HG03575 (cell line): ENCODE data around the gene PAPPA2.

Experiments used
- ATAC-seq: cut with Tn5 transposase; IDR thresholded peaks from one replicate; pipeline ENCODE4 v1.9.1; 2021; ENCODE audit not compliant: unreplicated experiment, insufficient number of reproducible peaks, low FRiP score; ENCODE audit errors: extremely low read depth

The PAPPA2 gene

DNA sequence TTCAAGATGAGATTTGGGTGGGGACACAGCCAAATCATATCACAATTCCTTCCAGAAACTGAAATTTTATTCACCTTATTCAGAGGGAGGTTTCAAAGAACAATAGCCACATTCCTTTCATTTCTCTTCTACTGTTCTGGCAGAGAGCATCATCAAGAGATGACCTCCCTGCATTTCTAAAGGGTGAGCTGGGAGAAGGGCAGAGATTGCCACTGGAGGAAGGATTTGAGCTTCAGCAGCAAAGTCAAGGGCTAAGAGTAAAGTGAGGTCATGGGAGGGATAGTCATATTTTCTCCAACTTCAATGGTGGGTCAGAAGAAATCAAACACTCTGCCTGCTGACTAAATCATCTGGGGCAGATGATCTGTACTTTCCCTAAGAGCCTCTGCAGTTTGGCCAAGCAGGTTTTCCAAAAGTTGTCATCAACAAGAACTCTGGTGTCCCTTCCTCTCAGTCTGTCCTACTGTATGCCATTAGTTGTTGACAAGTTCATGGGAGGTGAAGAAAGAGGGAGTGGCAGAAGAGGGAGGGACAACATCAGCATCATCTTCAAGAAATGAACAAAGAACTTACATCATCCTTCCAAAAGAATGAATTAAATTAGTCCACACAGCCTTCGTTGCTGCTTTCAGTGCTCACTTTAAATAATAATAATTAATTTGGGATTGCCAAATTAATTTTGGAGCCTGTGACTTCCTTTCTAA, 403.2 kb downstream of the PAPPA2 start:
- no peak for ATAC-seq

GRCh38 chr1:176869577-176869976, 406.6 kb downstream of the PAPPA2 start:
- no peak for ATAC-seq

- no peak for ATAC-seq
Measured at GRCh38 chr1:176876966-176877515, 414.1 kb downstream of the PAPPA2 start.

DNA sequence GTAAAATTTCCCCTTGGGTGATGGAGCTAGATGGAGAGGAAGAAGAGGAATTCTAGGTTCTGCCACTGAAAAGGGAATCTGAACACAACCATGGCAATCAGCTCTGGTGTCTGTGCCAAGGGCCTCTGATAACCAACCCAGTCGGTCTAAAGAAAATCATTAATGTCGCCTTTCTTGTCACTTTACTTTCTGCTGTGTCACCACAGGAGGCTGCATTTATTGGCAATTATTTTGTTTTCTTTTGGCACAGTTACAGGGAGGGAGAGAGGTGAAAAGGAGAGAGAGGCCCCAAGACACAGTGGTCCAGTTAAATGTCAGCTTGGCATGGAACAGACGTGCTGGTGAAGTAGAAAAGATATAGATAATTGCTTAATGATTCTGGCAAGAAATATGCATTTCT, 414.6 kb downstream of the PAPPA2 start:
- ATAC-seq, result no peak

DNA sequence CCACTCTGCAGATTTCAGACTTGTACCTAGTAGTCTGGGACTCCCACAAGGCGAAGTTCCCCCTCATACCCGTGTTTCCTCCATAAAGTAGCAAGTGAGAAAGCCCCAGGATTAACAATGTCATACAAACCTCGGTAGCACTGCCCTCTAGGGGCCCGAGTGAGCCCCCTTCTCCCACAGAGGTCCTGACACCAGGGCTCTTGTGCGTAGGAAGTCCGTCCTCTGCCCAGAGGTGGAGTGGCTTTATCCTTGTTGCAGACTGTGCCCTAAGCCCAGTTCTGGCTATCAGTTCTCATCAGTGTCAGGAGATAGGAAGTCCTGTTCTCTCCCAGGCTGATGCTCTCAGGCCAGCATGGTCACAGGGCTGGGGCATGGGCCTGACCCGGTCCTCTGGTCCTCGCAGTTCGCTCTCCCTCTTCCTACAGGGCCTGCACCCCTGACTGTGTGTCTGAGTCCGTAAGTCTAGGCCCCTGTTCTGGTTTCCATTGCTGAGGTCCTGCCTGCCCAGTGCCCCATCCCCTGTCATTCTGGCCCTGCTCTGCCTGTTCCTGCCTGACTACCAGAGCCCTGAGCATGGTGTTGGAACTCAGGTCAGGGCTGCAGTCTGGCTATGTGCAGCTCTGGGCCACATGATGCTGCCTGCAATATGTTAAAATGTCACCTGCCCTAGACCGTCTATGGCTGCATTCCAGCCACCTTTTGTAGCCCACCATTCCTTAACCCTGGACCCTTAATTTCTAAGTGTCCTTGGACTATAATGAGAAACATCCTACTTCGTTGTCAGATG, 416.0 kb downstream of the PAPPA2 start:
- no peak for ATAC-seq

DNA sequence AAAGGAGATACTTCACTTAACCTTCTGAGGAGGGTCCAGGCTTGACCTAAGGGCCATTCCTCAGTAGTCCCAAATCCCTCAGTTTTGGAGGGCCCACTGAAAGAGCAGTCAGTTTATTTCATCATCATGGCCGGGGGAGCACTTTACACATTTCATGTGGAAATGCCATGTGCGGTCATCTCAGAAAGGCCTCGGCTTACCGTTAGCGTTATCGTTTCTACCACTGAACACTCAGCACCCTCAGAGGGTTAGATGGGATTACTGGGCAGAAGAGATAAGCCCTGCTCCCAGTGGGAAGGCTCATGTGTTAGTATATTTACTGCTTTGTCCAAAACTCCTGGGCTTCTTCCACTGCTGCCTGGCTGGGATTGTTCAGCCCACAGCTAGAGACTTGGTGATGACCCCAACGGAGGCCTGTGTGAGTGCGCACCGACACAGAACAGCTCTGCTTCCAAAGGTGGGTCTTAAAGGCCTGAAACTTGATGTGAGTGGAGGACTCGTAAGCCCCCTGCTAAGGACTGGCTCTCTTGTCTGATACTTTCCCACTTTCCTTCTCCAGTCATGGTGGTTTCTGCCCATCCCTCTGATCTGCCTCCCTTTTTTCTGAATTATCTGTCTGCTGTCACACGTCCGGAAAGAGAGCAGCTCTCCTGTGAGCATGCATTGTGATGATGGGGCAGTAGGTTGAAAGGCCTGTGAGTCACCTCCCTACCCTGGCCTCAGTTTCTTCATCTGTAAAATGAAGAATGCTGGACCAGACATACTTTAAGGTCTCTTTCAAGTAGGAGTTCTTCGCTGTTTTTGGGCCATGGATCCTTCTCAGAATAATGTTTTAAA, 417.0 kb downstream of the PAPPA2 start:
- ATAC-seq, result no peak

DNA sequence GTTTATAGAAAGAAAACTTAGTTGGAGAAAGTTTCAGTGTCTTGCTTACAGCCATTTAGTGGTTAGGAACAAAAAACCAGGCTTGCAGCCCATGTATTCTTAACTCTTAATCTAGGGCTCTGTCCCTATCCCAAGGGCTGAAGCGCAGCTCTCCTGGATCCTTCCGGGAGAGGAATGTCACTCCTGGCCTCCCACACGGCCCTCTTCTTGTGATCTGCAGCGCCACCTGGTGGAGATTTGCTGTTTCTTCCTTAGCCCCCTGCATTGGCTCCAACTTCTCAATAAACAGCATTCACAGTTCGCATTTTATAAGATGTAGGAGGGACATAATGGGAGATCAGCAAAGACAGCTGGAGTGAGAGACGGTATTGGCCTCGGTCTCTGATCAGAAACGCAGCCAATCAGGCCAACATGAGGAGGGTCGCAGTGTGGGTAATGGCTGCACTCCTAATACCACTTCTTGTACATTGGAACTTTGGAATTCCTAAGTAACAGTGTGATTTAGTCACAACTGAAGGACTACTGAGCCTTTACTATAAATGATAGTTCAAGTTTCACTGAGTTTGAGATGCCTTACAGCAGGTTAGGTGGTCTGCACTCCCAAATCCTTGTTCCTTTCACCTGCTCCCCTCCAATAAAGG, 418.1 kb downstream of the PAPPA2 start:
- no peak for ATAC-seq

DNA sequence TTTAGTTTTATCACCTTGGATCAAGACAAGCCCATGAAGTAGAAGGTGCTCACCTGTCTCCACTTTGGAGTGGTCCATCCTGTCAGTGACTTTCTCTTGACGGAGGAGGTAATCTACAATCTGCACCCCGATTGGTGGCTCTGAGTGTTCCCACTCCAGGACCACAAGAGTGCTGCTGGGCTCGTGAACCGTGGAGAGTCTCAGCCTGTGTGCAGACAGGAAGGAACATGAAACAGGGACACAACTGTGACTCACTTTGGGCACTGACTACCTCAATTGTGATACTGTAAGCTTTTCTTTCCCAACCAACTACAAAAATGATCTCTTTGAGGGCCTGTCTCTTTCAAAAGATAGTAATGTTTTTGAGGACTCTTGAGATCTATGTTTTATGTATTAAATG, 421.3 kb downstream of the PAPPA2 start:
- ATAC-seq, result no peak

- ATAC-seq, result no peak
Measured at GRCh38 chr1:176884911-176885310, 421.9 kb downstream of the PAPPA2 start.

DNA sequence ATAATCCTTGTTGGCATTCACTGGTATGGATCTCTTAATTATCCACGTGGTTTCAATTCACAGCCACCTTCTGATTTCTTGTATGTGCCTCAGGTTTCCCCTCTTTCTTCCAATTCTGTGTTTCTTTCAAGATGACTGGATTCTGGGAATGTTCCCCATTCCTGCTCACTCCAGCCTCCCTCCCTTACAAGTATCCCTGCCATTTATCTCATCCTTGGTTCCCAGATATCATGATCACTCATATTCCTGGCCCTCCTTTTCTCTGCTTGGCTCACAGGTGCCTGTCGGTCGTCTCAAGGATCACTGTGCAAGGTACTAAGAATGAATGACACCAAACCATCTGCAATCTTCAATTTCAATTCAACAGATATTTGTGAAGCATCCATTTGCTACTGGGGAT, 422.4 kb downstream of the PAPPA2 start:
- no peak for ATAC-seq

GRCh38 chr1:176885751-176886150, 422.8 kb downstream of the PAPPA2 start:
- no peak for ATAC-seq

- no peak for ATAC-seq
Measured at GRCh38 chr1:176888471-176889032, 425.6 kb downstream of the PAPPA2 start.

DNA sequence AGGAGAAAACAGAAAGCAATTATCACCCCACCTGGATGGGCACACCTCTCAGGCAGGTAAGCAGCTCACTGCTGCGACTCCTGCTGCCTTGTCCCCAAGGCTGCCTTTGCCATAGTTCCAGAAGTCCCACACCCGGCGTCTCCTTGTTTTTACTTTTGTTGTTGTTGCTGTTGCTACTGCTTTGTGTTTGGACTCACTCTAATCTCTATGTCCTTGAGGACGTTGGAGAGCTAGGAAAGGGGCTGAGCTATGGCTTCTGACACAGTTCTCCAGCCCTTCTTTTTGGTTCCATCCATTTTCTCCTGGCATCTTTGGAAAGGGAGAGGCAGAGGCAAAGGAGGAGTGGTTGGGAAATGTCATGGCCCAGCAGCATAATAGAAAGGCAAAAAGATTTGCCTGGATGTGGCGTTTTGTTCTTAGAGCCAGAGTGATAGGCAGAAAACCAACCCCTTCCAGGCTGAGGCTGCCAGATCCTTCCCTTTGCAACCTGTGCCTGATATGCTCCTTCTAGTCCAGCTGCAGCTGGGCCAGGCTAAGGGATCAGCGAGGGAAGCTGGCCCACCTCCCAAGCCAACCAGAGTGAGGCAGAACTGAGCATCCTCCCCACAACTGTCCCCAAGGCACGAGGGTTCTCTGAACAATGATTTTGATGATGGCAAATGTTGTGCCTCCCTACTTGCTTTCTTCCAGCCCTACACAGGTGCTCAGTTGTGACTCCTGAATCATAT, 430.8 kb downstream of the PAPPA2 start:
- ATAC-seq, result no peak

- ATAC-seq, result no peak
Measured at GRCh38 chr1:176894450-176894849, 431.5 kb downstream of the PAPPA2 start.
